GM19395 (cell line): ENCODE measurements around the gene AP1M1.
A peak's percentile ranks its signal among the peaks of the same experiment; 100 is the strongest.

ENCODE experiments used
- ATAC-seq: cut with Tn5 transposase; IDR thresholded peaks from one replicate; pipeline ENCODE4 v1.9.1; 2021; ENCODE audit warnings: mild to moderate bottlenecking, moderate library complexity; ENCODE audit not compliant: unreplicated experiment

Gene AP1M1

DNA sequence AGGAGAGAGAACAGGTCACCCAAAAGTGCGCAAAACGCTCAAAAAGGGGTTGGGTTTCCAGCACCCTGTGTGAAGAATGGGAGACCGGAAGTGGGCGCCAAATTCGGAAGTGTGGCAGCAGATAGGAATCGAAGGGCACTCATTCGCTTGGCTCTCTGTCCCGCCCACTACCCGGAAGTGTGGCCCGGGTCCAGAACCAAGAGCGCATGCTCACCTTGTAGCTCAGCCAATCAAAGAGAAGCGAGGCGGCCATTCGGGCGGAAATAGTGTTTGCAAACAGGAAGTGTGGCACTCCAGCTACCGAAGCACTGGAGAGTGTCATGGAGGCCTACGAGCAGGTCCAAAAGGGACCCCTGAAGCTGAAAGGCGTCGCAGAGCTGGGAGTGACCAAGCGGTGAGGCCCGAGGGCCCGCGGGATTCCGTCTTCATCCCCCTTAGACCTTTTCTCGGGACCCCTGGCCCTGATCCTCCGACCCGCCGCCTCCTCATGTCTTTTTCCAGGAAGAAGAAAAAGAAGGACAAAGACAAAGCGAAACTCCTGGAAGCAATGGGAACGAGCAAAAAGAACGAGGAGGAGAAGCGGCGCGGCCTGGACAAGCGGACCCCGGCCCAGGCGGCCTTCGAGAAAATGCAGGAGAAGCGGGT, 12.5 kb upstream of the AP1M1 start, which contains the start of gene FAM32A:
Gene FAM32A (plus strand): TSS at position 288 of the 645 bp plus-strand sequence. CDS start 33 bp downstream, at position 321.
- peak; percentile 84 for ATAC-seq

DNA sequence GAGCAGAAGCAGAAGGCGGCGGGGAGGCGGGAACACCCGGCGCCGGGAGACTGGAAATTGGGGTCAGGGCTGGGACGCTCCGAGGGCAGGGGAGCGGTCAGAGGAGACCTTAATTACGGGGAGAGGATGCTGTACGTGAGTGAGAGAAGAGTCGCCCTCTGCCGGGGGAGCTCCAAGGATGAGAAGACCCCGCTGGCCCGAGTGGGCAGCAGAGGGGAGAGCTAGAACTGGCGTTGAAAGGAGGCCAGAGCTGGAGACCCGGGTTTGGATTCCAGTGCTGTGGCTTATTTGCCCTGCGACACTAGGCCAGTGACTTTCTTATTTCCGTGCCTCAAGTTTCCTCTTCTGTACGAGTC, 12.0 kb upstream of the AP1M1 start:
- no peak for ATAC-seq

DNA sequence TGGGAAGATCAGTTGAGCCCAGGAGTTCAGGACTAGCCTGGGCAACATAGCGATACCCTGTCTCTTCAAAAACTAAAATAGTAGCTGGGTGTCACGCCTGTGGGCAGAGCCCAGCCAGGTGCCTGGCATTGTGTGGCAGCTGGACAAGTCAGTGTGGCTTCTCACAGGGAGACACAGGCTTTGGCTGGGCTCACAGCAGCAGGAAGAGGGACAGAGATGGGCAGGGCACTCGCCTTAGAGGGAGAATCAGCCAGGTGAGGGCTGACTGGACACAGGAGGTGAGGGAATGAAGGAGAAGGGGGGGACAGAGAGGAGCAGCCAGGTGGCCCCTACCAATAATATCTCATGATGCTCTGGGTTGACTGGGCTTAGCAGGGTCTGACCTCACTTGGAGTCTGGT, 9.2 kb upstream of the AP1M1 start:
- ATAC-seq: no peak

DNA sequence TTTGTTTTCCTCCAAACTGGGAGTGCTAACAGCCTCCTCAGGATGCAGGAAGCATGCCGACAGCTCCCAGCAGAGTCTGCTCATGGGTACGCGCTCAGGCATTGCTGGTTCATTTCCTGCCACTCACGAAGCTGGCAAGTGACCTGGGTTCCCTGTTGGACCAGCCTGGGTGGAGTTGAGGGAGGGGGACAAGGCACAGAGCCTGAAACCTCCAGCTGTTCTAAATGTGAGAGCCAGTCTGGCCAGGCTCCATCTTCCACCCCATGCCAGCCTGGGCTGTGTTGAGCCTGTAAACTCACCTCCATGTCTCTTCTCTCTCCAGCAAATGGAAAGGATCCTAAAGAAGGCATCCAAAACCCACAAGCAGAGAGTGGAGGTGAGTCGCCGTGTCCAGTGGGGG, 7.5 kb upstream of the AP1M1 start:
- no peak for ATAC-seq

DNA sequence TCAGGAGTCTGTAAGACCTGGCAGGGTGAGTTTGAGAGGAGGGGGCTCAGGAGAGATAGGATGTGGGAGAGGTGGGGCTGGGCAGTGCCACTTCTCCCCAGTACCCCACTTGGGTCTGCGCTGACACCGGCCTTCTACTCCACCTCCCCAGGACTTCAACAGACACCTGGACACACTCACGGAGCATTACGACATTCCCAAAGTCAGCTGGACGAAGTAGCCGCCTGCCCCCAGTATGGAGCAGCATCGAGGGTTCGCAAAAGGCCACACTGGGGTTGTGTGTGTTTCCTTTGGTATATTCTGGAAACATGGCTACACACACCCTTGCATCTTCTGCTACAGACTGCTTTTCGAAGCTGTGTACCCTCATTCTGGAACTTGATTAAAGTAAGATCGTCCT, 7.0 kb upstream of the AP1M1 start:
- no peak for ATAC-seq

DNA sequence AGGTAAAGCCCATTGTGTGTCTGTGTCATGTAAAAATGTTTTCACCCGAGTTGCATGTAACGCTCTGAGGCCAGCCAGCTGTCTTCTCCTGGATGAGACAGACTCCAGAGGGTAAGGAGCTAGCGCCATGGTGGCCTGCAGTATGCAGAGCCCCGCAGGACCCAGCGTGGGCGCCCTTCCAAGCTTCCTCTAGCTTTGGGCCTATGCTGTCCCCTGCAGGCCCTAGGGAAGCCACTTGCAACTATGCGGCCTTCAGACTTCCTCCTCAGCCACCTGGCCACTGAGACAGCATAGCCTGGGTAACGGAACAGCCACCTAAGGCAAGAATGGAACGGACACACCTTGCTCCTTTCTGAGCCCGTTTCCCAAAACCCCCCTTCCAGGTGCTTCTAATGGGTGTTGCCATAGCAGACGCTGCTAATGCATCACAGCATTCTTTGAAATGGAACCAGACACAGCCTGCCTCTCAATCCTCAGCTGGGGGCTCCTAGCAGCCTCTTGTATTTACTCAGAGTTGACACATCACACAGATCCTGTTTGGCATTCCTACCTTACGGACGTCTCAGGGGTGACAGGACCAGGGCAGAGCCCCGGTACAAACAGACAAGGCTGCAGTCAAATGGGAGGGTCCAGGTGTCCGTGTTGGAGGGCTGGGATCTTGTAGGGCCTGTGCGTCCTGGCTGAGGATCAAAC, 6.3 kb upstream of the AP1M1 start:
- ATAC-seq: no peak

DNA sequence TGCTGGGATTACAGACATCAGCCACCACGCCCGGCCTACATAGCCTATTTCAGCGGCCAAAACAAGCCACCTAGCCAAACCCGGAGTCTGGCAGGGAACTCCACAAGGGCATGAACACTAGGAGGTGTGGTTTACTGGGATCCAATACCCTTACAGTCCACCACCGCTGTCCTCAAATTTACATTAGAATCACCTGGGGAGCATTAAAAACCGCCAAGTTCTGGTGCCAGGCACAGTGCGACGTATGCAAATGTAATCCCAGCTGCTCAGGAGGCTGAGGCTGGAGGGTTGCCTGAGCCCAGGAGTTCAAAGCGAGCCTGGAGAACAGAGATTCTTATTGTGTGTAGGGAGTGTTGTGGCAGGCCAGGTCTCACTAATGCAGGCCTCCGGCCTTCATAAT, 4.2 kb upstream of the AP1M1 start:
- no peak for ATAC-seq

DNA sequence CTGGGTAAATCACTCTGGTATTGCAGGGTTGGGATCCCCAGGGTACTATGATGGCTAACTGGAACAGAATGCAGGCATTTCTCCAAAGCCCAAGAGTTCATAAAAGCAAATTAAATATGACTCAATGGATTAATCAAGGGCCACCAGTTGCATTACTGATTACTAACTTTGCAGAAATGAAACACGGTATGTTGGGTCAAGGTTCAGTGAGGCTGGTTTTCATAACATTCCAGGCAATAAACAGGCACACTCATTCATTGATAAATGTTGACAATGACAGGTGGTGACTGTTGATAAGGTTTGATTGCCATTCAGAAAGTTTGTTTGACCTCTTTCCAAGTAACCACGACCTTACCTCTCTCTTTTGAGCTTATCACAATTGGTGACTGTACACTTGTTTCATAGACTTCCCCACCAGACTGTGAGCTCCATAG, 506 bp upstream of the AP1M1 start:
- ATAC-seq: no peak

DNA sequence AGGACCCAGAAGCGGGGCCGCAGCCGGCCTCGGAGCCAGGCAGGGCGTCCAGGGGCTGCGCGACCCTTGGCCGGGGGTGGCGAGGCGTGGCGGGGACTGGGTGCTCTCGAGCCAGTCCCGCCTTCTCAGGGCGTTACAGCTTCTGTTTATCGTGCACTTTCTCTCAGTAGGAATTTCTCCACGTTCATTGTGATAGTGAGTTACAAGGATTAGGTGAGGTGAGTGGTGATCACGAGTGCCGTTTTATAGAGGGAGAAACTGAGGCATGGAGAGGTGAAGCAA, 600 bp downstream of the AP1M1 start:
- ATAC-seq: no peak

DNA sequence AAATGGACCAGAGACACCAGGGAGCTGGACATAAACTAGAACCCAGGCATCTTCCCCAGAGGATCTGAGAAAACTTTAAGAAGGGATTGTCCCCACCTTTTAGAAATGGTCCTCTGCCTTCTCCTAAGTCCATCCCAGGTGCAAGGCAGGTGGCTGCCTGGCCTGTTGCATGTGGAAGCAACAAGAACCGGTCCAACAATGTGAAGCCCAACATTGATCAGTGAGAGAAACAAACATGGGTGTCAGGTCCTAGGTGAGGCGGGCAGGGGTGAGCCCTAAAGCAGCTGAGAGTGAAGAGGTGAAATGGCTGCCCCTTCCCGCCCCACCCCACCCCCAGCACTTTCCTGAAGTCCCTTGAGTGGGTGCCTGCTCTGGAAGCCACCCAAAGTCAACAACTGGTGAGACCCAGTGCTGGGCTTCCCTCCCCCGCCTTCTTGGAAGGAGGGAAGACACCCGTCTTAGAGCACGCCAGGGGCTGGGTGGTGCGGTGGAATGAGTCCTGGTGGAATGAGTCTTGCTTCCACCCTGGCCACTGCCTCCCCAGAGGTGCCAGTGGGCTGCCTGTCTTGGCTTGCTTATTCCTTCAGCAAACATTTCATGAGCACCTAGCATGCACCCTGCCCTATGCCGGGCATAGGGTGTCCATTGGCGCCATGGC, 1.7 kb downstream of the AP1M1 start:
- no peak for ATAC-seq

DNA sequence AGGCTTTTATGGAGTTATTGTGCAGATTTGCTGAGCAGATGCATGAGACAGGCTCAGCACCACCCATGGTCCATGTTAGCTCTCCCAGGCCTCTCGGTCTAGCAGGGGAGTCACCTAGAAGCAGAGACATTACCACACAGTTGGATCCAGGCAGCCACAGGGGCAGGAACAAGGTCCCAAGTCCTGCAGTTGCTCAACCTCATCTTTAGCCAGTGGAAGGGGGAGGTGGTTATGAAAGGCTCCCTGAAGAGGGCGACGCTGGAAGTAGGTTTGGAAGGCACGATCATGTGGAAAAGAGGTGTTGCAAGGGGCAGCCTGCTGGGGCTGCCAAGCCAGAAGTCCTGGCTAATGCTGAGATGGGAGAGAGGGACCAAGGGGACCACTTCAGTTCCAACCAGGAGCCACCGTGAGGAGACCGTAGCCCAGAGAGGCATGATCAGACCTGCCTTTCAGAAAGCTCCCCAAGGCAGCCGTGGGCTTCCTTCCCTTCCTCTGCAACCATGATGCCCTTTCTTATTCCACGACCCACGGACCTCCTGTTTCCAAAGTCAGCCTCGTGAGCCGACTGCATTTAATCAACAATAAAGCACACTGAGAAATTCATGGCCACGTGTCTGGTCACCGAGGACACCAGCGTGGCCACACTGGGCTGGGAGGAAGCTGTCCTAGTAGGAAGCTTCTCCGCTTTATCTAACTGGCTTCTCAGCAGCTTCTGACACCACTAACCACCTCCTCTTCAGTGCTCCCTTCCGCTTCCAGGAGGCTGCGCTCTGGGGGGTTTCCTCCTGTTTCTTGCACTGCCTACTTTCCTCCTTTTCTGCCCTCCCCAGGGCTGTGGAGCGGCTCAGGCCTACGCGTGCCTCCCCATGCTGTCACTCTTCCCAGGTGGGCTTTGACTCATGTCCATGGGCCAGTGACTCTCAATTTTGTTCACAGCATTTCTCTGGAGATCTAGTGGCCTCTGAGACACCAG, 2.6 kb downstream of the AP1M1 start:
- no peak for ATAC-seq

DNA sequence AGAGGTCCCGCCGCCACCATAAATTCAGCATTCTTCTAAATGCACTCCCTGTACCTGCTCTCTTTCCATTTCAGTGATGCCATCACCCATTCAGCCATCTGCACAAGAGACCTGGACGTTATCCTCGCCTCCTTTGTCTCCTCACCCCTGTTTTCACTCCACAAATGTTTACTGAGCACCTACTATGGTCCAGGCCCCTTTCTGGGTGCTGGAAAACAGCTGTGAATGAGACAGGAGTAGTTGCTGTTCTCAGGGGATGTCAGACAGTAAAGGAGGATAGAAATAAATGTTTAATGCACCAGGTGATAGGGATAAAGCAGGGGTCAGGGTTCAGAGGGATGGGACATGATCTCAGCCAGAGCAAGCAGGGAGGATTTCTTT, 3.3 kb downstream of the AP1M1 start:
- ATAC-seq: no peak

DNA sequence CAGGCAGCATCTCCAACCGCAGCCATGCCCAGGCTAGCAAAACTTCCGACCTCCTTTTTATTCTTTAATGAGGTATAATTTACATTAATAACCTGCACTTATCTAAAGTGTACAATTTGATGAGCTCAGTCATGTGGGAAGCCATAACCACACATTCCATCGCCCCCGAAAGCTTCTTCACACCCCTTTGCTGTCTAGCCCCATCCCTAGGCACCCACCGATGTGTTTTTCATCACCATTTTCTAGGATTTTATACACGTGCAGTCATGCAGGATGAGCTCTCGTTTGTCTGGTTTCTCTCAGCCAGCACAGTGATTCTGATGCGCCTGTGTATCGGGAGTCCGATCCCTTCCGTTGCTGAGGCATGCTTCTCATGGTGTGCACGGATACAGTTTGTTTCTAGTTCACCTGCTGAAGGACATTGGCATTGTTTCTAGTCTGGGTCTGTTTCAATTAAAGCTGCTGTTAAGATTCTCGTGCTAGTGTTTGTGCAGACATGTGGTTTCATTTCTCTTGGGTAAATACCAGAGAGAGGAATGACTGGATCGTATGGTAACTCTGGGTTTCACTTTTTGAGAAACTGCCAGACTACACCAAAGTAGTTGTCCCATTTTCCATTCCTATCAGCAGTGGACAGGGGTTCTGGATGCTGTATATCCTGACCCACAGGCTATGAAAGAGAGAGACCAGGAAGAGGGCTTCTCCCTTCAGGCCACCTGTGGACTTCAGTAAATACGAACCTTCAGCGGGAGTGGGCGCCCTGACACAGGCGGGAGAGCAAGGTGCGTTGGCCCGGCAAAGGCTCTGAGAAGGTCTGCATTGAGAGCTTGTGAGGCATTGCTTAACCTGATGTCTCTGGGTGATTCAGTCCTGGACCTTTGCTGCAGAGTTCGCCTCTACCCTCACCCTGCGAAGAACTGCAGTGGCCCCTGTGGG, 4.9 kb downstream of the AP1M1 start:
- ATAC-seq: no peak

DNA sequence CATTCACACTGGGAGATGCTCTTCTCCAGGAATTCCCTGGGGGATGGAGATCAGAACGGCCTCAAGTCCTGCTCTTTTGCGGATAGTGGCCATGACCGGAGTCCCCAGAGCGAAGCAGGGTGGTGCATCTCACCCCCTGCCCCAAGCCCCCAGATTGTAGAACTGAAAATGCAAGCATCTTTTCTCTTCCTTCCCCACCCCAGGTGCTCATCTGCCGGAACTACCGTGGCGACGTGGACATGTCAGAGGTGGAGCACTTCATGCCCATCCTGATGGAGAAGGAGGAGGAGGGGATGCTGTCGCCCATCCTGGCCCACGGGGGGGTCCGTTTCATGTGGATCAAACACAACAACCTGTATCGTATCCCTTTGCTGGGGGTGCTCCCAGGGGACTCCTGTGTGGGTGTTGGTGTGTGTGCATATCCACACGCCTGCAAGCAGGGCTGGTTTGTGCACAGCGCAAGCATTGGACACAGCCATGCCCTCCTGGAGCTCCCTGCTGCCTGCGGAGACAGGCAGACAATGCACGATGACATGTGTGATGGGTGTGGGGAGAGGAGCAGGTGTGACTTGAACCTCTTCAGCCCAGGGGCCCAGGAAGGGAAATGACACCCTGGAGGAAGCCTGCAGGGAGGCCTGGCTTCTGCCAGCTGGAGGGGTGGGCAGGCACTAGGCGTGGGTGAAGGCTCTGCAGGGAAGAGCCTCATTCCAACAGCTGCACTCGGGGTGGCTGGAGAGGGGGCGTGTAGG, 5.7 kb downstream of the AP1M1 start:
- ATAC-seq: no peak

DNA sequence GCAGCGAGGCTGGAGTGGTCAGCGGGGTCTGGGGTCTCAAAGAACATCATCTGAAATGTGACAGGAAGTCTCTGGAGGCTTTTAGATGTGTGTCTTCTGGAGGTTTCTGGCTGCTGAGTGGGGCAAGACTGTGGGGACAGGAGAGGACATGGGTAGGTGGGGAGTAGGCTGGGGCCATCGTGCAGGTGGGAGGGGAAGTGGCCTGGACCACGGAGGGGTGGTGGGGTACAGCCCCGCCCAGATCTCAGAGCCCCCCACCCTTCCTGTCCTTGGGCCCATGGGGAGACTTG, 6.2 kb downstream of the AP1M1 start:
- no peak for ATAC-seq

DNA sequence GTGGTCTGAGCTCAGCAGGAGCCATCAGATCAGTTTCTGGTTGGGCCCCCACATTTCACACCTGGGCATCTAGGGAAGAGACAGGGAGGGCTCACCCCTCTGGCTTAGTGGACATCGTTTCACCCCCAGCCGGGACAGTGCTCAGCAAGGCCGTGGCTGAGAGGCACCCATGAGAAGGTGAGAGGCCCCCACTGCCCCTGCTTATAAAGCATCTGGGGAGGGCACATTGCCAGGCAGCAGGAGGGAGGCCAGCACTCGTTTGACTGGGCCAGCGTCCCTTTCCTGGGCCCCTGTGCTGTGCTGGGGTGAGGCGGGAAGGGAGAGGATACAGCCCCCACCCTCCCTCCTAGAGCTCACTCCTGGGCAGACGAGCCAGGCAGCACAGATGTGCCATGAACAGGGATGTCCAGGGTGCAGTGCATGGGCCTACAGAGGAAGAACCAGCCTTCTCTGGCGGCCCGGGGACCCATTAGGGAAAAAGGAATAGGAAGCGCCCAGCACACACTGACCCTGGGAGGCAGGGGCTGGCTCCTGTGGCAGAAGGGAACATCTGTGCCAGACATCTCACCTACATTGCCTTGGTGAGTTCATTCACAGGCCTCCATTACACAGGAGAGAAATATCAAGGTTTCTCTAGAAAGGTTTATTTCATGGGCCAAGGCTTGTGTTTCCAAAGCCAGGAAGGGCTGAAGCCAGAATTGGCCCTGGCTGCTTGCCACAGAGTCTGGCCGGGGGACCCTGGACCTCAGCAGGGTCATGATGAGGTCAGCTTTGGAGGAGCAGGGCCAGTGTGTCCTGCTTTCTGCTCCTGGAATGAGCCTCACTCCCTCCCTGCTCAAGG, 7.7 kb downstream of the AP1M1 start:
- ATAC-seq: no peak

DNA sequence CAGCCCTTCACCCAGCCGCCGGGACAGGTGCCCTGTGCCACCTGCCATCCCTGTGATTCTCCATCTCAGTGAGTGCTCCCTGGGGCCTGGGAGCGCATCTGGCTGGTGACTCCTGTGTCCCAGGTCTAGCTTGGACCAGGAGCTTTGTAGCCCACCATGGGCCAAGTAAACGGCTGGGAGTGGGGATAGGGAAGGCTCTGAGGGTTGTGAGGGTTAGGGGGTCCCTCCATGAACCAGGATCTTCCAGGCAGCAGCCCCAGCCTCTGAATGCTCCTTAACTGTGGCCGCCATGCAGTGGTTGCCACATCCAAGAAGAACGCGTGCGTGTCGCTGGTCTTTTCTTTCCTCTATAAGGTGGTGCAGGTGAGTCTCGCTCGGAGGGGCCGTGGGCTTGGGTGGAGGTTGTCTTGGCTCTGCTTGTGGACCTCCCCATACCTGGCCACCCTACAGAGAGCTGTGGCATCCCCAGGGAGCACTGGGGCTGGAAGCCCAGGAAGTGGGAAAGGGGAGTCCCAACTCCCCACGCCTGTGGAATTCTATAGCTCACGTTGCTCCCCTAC, 8.4 kb downstream of the AP1M1 start:
- no peak for ATAC-seq

DNA sequence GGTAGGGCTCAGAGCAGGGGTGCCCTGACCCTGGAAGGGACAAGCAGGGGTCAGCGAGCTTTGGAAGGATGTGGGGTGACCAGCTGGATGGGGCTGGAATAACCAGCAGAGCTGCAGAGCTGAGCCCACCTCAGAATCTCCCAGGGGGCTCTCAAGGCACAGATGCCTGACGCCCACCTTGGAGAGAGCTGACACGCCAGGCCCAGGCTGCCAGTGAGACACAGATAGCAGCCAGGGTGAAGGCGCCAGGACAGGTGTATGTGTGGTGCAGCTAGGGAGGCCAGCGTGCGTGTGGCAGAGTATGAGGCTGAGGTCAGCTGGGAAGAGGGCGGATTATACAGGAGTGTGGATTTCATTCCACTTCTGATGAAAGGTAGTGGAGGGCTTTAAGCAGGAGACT, 8.9 kb downstream of the AP1M1 start:
- ATAC-seq: no peak

DNA sequence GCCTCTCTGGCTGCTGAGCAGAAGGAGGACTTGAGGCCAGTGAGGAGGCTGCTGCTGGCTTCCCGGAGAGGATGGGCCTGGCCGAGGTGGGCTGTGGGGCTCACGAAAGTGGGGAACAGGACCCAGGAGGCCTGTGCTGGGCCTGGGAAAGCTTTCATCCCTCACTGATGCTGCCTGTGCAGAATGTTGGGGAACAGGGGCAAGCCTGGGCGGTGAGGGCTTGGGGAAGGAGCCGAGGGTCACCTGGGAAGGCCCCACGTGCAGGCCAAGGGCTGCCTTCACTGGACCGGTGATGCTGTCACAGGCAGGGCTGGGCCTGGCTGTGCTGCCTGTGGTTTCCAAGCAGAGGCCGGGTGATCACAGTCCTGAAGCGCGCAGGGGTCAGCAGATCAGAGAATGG, 9.4 kb downstream of the AP1M1 start:
- no peak for ATAC-seq
